Spleen (tissue), 7 donors: ENCODE results near the gene DPP9.

Experiments
- CTCF ChIP-seq, 11 experiments: fragments of 200-600 bp in 7 of 11; fragments of 450-650 bp in 4 of 11; sonication (generic) in 4 of 11; IDR thresholded peaks in 8 of 11; conservative IDR thresholded peaks in 3 of 11; 1 replicate in 7 of 11; 2 replicates in 4 of 11; pipeline versions ENCODE4 v1.4.0 to v1.8.0; 2016 to 2021; ENCODE audit warnings: antibody characterized with exemption in 11 of 11, inconsistent platforms in 4 of 11, mild to moderate bottlenecking in 1 of 11
- POLR2A ChIP-seq, 3 donors: fragments of 450-650 bp; IDR thresholded peaks; one replicate each; pipeline ENCODE4 v1.5.1; 2017; ENCODE audit warnings: antibody characterized with exemption in 3 of 3, mild to moderate bottlenecking in 1 of 3
- donor health status: DM: no; HTN: no; CAD: no; lungs with moderate emphysema.
- donor health status: DM: no; HTN: no; CAD: no.
- donor health status: DM: no; HTN: no; CAD: no.

GRCh38 chr19:4684312-4685095, 39.1 kb downstream of the DPP9 start:
- TF ChIP-seq CTCF (IDR thresholded peaks at IDR 0.05 in 8 of 11, conservative IDR thresholded peaks at IDR 0.05 in 3 of 11), result no peak
- TF ChIP-seq POLR2A (IDR thresholded peaks at IDR 0.05), result no peak
